Thyroid gland (tissue), 4 donors: Measurements from ENCODE around the gene KMT2D.

Experiments
- POLR2A ChIP-seq, 2 donors: fragments of 450-650 bp; IDR thresholded peaks; one replicate each; pipeline ENCODE4 v1.6.1; 2017; ENCODE audit warnings: antibody characterized with exemption in 2 of 2, mild to moderate bottlenecking in 2 of 2, moderate library complexity in 1 of 2
- TF ChIP-seq, protein P1 (sequence below), 6 experiments: fragments of 200-600 bp in 3 of 6; fragments of 450-650 bp in 3 of 6; sonication (generic) in 3 of 6; IDR thresholded peaks; one replicate each; pipeline ENCODE4 v1.5.1; 2016 to 2019; ENCODE audit warnings: antibody characterized with exemption in 6 of 6, mild to moderate bottlenecking in 2 of 6, inconsistent platforms in 1 of 6, moderate library complexity in 1 of 6

DNA sequence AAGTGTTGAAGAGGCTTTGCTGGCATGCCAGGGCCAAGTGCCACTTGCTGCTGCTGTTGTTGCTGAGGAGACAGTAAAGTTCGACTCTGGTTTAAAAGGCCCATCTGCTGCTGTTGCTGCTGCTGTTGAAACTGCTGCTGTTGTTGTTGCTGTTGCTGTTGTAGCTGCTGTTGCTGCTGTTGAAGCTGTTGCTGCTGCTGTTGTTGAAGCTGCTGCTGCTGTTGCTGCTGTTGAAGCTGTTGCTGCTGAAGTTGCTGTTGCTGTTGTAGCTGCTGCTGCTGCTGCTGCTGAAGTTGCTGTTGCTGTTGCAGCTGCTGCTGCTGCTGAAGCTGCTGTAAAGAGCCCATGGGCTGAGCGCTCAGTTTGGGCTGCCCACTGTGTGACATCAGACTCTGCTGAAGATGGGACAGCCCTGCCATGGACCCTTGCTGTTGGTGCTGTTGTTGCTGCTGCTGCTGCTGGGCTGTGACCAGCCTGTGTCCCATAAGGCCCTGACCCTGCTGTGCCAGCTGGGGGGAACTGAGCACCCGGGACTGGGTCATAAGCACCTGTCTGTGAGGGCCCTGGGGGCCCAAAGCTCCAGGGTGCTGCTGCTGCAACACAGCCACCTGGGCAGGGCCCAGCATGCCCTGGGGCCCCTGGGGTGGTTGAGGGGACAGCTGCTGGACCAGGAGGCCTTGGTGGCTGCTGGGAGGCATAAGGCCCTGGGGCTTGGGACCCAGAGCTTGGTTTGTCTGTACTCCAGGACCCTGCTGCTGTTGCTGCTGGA is 27.7 kb downstream of the KMT2D start:
- TF ChIP-seq, protein P1, sequence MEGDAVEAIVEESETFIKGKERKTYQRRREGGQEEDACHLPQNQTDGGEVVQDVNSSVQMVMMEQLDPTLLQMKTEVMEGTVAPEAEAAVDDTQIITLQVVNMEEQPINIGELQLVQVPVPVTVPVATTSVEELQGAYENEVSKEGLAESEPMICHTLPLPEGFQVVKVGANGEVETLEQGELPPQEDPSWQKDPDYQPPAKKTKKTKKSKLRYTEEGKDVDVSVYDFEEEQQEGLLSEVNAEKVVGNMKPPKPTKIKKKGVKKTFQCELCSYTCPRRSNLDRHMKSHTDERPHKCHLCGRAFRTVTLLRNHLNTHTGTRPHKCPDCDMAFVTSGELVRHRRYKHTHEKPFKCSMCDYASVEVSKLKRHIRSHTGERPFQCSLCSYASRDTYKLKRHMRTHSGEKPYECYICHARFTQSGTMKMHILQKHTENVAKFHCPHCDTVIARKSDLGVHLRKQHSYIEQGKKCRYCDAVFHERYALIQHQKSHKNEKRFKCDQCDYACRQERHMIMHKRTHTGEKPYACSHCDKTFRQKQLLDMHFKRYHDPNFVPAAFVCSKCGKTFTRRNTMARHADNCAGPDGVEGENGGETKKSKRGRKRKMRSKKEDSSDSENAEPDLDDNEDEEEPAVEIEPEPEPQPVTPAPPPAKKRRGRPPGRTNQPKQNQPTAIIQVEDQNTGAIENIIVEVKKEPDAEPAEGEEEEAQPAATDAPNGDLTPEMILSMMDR (IDR thresholded peaks at IDR 0.05): no peak
- TF ChIP-seq POLR2A (IDR thresholded peaks at IDR 0.05): no peak
